ENCODE measurements around the gene MYL9.
"Not testable (repeated sequence)": the region's sequence is repeated elsewhere in the genome, so short reads cannot be mapped to it uniquely, and the experiment has no call there.

MYL9 gene

DNA sequence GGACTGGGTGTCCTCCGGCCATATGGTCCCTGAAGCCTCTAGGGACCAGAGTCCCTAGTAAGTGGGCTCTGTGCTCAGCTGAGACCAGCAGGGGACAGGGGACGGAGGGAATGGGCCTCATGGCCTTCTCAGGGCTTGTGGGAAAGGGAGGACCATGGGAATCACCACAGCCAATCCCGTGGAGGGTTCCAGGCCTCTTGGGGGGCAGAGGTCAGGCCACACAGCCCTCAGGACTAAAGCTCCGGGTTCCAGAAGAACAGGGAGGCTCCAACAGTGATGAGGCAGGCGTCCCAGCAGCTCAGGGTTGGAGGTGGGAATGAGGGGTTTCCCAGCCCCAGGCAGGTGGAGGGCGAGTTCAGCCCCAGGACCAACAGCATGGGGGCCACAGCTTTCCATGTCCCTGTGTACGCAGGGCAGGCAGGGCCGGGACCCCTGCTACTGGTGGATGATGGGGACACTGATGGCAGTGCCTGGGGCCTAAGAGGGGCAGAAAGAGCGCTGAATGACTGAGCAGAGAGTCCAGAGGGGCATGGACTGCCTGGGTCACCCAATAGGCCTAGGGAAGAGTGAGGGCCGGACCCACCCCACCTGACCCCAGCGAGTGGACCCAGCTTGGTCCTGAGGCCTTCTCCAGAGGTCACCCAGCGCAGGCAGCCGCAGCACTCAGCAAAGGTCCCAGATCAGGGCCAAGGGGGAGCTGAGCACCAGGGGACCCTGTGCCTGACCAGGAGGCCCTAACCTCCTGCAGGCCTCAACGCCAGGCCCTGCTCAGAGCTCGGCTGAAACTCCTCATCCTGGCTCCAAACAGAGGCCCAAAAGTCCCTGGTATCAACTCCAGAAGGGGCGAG lies 8.8 kb downstream of the MYL9 start:
- no peak for DNase-seq

DNA sequence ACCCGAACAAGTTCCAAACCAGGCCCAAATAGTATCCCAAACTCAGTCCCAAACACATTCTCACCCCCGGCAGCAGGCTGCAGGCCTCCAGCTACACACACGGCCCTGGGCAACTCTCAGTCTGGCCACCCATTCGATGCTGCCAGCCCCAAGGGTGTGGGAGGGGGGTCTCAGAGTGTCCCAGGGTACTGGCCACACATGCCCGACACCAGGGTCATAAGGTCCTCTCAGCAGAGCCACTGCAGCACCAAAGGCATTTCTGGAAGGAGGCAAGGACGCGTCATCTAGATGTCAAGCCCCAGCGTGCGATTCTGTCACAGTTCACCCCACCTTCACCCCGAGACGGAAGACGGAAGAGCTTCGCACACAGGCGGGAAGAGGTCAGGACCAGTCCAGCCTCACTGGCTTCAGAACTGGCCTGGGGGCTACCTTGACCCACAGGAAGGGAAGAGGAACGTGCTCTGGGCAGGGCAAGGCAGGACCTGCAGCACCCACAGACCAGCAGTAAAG lies 9.5 kb downstream of the MYL9 start:
- DNase-seq, result no peak

DNA sequence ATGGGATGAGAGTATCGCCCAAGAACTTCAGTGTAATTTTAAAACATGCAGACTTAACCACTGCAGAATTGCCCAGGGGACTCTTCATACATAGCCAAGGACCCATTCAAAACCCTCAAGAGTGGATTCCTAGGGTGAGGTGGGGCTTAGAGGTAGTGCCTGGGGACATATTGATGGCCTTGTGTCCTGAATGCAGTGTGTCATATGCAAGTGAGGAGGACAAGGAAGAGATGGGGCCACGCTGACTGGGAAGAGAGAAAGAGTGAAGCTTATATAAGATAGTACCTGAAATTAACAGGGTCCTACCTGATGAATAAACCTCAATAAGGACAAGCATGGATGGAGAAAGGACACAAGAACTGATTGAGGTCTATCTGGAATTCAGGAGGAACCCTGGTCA lies 13.9 kb downstream of the MYL9 start:
- no peak for DNase-seq

DNA sequence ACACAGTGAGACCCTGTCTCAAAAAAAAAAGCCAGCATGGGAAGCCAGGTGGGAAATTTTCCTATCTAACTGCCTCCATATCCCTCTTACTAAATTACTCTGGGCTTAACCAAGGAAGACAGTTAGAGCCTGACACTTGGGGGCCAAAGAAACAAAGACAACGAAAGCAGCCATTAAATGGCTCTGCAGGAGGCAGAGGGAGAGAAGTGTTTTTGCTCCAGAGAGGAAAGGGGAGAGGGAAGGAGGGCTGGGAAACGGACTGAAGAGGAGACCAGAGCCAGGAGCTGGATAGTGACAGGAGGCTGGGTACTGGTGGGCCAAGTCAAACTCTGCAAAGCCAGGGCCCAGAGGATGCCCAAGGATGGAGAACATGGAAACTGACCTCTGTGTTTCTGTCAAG lies 21.4 kb downstream of the MYL9 start:
- no peak for DNase-seq

DNA sequence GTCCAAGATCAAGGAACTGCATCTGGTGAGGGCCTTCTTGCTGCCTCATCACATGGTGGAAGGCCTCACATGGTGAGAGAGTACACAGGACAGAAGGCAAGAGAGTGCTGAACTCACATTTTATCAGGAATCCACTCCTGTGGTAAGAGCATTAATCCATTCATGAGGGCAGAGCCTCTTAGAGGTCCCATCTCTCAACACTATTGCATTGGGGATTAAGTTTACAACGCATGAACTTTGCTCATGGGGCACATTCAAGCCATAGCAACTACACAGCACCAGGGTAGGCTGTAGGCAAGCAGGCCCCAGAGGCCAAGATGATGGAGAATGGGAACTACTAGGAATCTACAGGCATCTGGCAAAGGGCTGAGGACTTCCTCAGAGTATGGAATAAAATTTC lies 22.1 kb downstream of the MYL9 start:
- DNase-seq, result no peak

DNA sequence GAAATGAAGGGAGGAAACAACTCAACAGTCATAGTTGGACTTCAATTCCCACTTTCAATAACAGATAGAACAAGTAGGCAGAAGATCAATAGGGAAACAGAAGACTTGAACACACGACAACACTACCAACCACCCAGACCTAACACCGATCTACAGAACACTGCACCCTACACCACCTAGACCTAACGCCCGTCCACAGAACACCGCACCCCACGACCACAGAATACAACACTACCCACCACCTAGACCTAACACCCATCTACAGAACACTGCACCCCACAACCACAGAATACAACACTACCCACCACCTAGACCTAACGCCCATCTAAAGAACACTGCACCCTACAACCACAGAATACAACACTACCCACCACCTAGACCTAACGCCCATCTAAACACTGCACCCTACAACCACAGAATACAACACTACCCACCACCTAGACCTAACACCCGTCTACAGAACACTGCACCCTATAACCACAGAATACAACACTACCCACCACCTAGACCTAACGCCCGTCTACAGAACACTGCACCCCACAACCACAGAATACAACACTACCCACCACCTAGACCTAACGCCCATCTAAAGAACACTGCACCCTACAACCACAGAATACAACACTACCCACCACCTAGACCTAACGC lies 22.9 kb downstream of the MYL9 start:
- not testable (repeated sequence) for DNase-seq

DNA sequence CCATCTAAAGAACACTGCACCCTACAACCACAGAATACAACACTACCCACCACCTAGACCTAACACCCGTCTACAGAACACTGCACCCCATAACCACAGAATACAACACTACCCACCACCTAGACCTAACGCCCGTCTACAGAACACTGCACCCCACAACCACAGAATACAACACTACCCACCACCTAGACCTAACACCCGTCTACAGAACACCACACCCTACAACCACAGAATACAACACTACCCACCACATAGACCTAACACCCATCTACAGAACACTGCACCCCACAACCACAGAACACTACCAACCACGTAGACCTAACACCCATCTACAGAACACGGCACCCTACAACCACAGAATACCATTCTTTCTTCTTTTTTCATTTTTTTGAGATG lies 23.4 kb downstream of the MYL9 start:
- not testable (repeated sequence) for DNase-seq

DNA sequence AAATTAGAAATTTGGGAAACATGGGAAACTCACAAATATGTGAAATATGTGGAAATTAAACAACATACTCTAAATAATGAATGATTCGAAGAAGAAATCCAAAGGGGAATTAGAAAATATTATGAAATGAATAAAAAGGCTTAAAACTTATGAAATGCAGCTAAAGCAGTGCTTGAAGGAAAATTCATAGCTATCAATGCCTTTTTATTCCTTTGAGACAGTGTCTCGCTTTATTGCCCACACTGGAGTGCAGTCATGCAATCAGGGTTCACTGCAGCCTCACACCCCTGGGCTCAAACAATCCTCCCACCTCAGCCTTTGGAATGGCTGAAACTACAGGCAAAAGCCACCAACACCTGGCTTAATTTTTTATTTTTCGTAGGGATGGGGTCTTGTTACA lies 24.2 kb downstream of the MYL9 start:
- DNase-seq, result no peak

DNA sequence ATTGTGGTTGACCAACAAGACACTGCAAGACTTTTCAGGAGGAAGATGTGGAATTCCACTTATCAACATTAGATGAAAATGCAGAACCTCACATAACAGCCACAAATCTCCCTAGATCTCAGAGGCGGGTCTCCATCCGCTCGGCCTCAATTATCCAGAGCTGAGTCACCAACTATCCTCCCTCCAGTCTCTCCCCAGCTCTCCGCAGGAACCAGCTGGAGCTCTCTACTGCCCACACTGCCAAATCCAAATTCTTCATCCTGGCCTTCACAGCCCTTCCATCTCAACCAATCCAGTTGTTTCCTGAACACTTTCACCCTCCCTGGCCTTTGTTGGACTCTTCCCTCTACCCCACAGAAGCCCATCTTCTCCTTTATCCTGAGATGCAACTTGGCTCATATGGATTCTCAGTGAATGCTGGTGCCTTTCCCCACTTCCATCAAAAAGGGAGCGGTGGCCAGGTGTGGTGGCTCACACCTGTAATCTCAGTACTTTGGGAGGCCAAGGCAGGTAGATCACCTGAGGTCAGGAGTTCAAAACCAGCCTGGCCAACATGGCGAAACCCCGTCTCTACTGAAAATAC lies 28.6 kb downstream of the MYL9 start:
- DNase-seq, result no peak

DNA sequence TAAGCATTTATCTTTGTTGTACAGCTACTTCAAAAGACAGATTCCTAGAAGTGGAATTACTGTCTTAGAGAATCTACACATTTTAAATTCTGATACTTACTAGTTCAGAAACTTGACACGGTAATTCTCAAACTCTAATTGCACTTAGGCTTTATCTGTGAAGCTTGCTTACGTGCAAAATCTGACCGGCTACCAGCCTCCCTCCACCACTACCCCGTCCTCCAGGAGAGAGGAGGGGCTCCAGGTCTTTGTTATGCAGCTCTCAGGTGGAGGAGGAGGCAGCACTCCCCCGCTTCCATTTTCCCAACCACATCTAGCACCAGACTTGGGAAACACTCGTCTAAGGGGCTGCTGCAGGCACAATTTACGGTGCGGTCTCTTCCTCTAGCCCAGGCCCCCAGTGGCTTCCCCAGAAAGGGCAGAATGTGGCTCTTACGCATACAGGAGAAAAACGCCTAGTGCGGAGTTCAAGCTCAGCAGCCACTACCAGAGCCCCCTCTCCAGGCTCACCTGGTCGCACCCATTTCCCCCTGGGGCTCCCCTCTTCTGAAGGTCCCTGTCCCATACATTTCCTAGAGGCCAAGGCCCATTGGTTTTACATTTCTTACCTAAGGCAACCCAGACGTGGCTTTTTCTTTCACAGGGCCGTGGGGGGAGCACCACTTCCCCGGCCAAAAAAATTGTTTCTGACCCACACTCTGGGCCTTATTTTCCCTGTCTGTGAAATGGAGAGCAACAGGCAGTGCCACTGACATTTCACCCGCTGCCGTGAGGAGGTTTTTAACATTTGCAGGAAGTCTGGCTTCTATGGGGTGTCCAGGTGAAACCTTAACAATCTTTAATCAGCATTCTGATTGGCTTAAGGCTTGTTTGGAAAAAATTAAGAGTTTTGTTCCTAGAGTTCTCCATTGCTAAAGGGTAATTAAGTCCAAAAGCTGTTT lies 30.5 kb downstream of the MYL9 start:
- DNase-seq, result peak; percentile 45

DNA sequence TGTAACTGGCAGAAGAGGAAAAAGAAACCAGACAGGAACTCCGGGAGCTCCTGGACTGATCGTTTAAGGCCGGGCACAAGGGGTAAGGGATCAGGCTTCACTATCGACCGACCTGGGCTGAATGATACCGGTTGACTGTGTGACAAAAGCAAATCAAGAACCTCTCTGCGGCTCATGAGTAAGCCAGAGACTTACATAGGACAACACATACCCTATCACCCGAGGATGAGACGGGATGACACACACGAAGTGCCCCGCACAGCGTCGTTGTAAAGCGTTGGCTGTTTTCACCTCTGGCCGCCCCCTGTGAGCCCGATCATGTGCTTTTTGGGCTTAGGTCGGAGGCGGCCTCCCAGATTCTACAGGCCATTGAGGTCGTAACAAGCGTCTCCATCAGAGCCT lies 31.4 kb downstream of the MYL9 start:
- DNase-seq, result no peak

DNA sequence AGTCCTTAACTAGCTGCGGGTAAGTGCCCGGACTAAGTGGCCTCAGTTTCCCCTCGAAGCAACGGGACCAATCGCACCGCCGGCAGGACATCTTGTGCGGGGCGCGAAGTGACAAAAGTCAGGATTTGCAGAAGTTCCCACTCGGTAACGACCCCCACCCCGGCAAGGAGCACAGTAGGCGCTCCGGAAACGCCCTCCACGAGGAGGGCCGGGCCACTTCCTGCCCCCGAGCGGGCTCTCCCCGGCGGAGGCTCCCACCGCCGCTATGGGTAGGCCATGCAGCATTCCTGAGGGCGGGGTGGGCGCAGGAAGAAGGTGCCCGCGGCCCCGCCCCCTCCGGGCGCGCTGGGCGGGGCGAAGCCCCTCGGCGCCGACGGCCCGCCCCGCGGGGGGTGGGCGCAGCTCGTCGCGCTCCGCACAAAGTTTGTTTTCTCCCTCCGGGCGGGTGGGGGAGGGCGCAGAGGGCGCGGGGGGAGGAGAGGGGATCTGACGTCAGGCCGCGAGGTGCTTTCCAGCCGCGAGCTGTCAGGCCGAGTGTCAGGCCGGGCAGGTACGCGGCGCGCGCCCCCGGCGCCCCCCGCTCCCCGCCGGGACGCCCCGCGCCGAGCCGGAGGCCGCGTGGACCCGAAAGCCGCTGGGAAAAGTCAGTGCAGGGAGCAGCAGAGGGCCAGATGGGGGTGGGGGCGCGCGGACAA lies 31.9 kb downstream of the MYL9 start, which contains the start of gene TGIF2:
TGIF2 (plus strand) TSS at position 495 of the 695 bp plus-strand sequence. CDS start 5,178 bp downstream, outside the sequence.
- DNase-seq, result peak; percentile 81

DNA sequence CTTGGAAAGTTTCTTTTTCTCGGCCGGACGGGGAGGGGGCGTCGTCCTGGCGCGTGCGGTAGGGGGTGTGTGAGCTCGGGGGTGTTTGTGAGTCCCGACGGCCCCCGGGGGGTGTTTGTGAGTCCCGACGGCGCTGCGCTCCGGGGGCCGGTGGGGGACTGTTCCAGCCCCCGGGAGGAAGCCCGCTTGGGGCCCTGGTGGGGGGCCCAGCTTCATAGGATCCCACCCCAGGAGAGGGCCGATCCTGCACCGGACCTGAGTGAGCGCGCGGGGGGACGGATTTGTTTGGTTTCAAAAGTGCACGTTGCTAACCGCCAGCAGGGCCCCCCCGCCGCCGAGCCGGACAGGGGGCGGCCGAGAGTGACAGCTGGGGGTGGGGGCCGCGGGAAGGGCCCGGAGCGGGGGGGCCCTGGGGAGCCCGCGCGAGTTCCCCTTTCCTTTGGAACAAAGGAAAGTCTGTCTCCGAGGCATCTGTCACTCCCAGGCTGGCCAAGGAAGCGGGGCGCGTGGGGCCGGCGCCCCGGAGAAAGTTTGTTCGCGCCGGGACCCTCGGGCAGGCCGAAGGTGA lies 32.6 kb downstream of the MYL9 start:
- peak; percentile 55 for DNase-seq

DNA sequence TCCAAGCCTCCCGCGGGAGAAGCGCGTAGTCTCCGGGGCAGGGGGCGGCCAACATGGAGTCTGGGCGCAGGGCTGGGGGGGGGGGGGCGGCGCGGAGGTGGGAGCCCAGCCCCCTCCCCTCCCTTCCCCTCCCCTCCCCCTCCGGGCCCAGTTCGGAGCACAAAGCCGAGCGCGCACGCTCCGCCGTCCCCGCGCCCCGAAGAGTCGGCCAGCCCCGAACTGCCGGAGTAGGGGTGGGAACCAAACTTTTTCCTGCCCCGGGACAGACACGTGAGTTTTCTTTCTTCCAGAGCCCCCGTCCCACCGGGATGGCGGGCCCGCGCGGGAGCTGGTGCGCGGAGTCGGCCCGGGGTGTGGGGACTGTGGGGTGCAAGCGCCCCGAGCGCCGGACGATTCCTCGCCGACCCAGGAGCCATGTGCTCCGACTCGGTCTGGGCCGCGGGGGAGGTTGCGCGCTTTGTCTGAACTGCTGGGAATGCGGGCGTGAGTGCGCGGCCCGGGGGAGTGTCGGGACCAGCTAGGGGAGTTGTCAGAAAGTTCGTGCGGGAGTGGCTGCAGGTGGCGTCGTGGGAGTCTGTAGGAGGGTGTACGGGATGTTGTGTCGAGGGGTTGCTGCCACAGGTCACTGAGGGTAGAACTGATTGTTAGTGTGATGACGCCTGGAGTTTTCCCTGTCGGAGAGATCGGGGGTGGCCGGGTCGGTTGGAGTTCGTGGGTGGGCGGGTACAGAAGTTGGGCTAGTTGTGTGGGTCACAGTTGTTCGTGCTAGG lies 33.2 kb downstream of the MYL9 start:
- DNase-seq, result peak; percentile 78

DNA sequence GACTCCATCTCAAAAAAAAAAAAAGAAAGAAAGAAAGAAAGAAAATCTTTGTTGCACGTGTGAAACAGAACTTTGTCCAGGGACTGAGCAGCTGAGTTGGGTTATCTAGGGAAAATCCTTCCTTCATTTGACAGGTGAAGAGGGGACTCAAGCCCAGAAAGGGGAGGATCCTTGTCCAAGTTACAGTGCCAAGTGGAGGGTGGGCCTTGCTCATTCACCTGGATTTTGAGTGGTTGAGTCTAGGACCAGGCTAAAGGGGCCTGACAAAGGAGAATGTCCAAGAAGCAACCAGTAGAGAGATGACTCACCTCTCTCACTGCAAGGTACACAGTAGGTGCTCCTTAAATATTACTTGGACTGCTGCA lies 34.7 kb downstream of the MYL9 start:
- DNase-seq, result no peak

DNA sequence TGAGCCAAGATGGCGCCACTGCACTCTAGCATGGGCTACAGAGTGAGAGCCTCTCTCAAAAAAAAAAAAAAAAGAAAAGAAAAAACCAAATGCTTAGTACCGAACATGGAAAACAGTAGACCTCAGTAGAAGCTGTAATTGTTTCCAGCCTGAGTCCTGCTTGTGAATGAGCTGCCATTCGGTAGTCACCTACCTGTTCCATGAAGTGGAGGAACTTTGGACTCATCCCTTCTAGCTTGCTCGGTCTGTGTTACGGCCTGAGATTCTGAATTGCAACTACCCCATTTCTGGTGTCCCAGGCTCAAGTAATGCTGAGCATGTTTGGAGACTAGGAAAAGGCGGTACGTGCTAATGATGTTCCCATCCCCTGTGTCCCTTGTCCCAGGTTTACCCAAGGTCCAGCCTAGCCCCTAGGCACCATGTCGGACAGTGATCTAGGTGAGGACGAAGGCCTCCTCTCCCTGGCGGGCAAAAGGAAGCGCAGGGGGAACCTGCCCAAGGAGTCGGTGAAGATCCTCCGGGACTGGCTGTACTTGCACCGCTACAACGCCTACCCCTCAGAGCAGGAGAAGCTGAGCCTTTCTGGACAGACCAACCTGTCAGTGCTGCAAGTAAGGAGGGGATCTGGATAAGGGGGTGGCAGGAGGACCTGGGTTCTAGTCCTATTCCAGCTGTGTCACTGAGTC lies 37.2 kb downstream of the MYL9 start:
- no peak for DNase-seq

DNA sequence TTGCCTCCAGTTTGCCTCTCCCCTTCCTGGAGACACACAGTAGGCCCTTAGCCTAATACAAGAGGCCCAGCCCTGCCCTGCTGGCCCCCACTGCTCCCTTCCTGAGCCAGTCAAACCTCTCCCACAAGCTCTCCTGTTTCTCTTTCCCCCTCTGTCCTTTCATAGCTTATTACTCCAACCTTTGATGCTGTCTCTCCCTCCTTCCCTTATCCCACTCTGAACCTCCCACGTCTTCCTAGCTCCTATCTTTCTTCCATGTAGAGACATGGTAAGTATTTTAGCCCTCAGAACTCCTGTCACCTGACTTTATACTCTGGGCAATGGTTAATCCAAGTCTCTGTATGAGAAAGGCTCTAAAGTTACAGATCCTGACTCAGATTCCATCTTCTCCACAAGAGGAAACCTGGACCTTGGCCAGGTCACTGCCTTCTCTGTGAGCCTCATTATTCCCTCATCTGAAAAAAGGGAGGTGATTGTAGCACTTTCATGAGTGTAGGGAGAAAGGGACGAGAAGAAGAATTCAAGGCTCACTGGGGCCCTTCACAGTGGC lies 38.8 kb downstream of the MYL9 start:
- no peak for DNase-seq

DNA sequence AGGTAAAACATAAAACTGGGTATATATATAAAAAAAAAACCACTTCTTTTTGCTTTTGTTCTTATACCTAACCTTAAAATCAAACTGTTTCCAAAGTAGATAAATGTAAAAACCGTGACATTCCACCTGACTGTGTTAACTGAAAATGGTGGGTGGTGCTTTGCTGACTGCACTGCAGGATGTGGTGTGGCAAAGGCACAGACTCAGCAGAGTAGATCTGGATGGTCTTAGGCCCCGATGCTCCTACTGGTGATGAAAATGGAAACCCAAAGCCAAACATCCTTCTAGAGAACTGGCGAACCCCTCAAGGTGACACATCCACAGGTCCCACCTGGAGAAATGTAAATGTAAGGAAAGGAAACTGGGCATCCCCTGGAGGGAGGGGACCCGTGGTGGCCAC lies 41.0 kb downstream of the MYL9 start:
- no peak for DNase-seq

DNA sequence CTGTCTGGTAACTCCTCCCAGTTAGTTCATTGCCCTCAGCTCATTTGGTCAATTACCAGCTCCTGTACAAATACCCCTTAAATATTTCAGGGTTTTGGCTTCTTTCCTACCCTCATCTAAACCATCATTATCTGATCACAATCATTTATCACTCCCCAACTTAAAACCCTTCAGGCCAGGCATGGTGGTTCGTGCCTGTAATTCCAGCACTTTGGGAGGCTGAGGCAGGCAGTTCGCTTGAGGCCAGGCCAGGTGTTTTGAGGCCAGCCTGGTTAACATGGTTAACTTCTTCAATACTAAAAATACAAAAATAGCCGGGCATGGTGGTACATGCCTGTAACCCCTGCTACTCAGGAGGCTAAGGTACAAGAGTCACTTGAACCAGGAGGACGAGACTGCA lies 41.5 kb downstream of the MYL9 start:
- no peak for DNase-seq

DNA sequence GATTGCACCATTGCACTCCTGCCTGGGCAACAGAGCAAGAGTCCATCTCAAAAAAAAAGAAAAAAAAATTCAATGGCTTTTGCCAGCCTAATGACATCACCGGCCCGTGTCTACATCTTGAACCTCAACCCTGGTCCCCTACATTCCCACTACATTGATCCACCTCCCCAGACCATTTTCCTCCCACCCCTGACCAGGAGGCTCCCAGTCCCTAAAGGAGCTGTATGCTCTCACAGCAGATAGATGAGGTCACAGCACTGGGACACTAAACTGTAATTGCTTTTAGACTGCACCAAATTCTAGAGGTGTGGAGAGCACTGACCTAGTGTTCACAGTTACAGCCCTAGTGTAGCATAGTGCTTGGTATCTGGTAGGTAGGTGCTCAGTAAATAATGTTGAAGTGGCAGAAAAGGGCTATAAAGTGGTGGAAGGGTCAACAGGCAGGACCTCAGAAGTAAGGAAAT lies 42.7 kb downstream of the MYL9 start:
- DNase-seq, result no peak
